Measurements from ENCODE around the gene CYP3A5. TPM values are rescaled to one million over a fixed set of nuclear protein-coding genes. Genes with fewer than 3 reads are reported as not detected.

CYP3A5 gene
- total RNA-seq, 1 experiment from 2014 or later = not detected

DNA sequence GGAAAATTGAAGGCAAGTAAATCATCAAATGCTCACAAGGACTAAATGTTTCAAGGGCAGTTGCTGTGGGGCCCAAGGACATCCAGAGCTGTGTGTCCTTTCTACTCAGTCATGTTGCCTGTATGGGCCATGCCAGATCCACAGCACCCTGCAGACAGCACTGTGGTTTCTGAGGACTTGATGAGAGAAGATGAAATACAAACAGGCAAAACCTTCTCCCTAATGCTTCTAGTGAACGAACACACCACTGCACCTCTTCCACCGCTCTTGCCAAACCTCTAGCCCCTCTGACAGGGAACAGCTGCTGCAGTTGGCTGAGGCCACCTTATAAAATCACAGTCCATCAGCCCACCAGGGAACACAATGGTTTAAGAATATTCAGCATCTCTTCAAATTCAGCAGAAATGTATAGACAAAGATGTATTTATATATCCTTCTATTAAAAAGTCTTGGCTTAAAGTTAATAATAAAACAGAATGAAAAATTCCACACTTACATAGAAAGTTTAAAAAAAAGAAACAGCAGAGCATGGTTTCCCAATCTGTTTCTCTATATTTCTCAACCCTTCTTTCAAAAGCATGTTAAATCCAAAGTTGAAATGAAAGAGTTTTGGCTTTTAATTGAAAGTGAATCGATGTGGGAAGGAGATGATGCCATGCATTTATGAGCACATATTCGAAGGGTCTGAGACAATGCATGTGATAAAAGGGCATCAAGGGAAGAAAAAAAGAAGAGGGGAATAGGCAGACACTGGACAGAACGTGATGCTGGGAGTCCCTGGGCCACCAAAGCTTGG lies 41.2 kb upstream of the CYP3A5 start:
- H3K18ac ChIP-seq (ENCODE audit: insufficient read length, low read depth, low read length) = no peak overlapping the region
- H2BK15ac ChIP-seq (ENCODE audit: low read depth, low read length) = no peak overlapping the region
- H3K4me1 ChIP-seq (ENCODE audit: insufficient read depth, low read length) = no peaks in the 10 kb centered on the region
- Mint-ChIP-seq H3K9me3 (no peaks in the 10 kb centered on the region), H3K4me3 (no peak overlapping the region), H3K4me1 (no peaks in the 10 kb centered on the region), H3K36me3 (ENCODE audit: insufficient read depth in 1 of 3, low read depth in 3 of 3) (no peaks in the 10 kb centered on the region), H3K27ac (no peak overlapping the region), H3K27me3 (ENCODE audit: low read depth) (peaks cover 31% of the 10 kb centered on the region)
- H3K9me3 ChIP-seq (ENCODE audit: control insufficient read depth, low read depth, low read length) = no peaks in the 10 kb centered on the region
- TF ChIP-seq, protein P1, sequence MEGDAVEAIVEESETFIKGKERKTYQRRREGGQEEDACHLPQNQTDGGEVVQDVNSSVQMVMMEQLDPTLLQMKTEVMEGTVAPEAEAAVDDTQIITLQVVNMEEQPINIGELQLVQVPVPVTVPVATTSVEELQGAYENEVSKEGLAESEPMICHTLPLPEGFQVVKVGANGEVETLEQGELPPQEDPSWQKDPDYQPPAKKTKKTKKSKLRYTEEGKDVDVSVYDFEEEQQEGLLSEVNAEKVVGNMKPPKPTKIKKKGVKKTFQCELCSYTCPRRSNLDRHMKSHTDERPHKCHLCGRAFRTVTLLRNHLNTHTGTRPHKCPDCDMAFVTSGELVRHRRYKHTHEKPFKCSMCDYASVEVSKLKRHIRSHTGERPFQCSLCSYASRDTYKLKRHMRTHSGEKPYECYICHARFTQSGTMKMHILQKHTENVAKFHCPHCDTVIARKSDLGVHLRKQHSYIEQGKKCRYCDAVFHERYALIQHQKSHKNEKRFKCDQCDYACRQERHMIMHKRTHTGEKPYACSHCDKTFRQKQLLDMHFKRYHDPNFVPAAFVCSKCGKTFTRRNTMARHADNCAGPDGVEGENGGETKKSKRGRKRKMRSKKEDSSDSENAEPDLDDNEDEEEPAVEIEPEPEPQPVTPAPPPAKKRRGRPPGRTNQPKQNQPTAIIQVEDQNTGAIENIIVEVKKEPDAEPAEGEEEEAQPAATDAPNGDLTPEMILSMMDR (conservative IDR thresholded peaks at IDR 0.05) = no peak
- no peak overlapping the region for H3K9ac ChIP-seq (ENCODE audit: extremely low read depth, insufficient read length, low read length)
- H3K14ac ChIP-seq (ENCODE audit: insufficient read depth, low read length) = no peak overlapping the region
- H3K56ac ChIP-seq (ENCODE audit: insufficient read length, low read depth, low read length) = no peak overlapping the region
- no peaks in the 10 kb centered on the region for H3K27me3 ChIP-seq (ENCODE audit: insufficient read depth, low read length)
- no peak overlapping the region for H3T11ph ChIP-seq (ENCODE audit: low read length)
- H4K8ac ChIP-seq (replicated peaks; ENCODE audit: insufficient read length, low read depth, low read length) = no peak overlapping the region
- WGBS (ENCODE audit: extremely low coverage, insufficient read length, low lambda C conversion rate) = no CpG with 5 or more reads among the region's 5 CpGs
- no peak overlapping the region for H2AFZ ChIP-seq (ENCODE audit: low read length)
- no peaks in the 10 kb centered on the region for H3K79me2 ChIP-seq (ENCODE audit: insufficient read depth, low read length)
- no peak overlapping the region for H3K27ac ChIP-seq (ENCODE audit: insufficient read length, low read depth, low read length)
- no peaks in the 10 kb centered on the region for H3K23me2 ChIP-seq (ENCODE audit: insufficient read length, low read depth, low read length, poor library complexity, severe bottlenecking)
- no peaks in the 10 kb centered on the region for H3K79me1 ChIP-seq (ENCODE audit: insufficient read depth, low read depth, low read length, poor library complexity, severe bottlenecking)
- H2BK120ac ChIP-seq (ENCODE audit: low read depth, low read length, poor library complexity, severe bottlenecking) = no peak overlapping the region
- no peak overlapping the region for H4K5ac ChIP-seq (ENCODE audit: insufficient read length, low read depth, low read length)
- no peak overlapping the region for H3K23ac ChIP-seq (ENCODE audit: insufficient read length, low read depth, low read length)
- no peak overlapping the region for H2BK20ac ChIP-seq (ENCODE audit: low read depth, low read length, poor library complexity, severe bottlenecking)
- H2BK5ac ChIP-seq (ENCODE audit: insufficient read length, low read length) = no peak overlapping the region
- no peaks in the 10 kb centered on the region for H4K20me1 ChIP-seq (ENCODE audit: control insufficient read depth, insufficient read depth, insufficient read length)
- H4K91ac ChIP-seq (ENCODE audit: insufficient read length, low read depth, low read length) = no peak overlapping the region
- H3K4me2 ChIP-seq (ENCODE audit: insufficient read depth, insufficient read length, low read length) = no peak overlapping the region
- no peak overlapping the region for H2BK12ac ChIP-seq (ENCODE audit: insufficient read length, low read depth, low read length)
- no peak overlapping the region for H2AK5ac ChIP-seq (ENCODE audit: insufficient read length, low read length)
- DNase-seq = no peak
- no peak overlapping the region for H3K4ac ChIP-seq (ENCODE audit: low read depth, low read length)
